BLaER1 treated with 17β-estradiol and CSF1 and Interleukin-3, amounts not matched to agents 10 nM and 100 nM (cell line): ENCODE results near the gene FAAP20.

ENCODE experiments used
- H3K27ac ChIP-seq, 11 experiments: shearing (Covaris generic); formaldehyde crosslinking; 2 replicates each; pipeline ENCODE4 v1.8.1; 2022
- H3K27me3 ChIP-seq, 11 experiments: shearing (Covaris generic); formaldehyde crosslinking; 2 replicates each; pipeline ENCODE4 v1.8.1; 2022
- H3K36me3 ChIP-seq, 11 experiments: shearing (Covaris generic); formaldehyde crosslinking; 2 replicates each; pipeline ENCODE4 v1.8.1; 2022
- H3K4me1 ChIP-seq, 10 experiments: shearing (Covaris generic); formaldehyde crosslinking; 2 replicates each; pipeline ENCODE4 v1.8.1; 2022
- H3K4me2 ChIP-seq, 11 experiments: shearing (Covaris generic); formaldehyde crosslinking; 2 replicates each; pipeline ENCODE4 v1.8.1; 2022
- H3K4me3 ChIP-seq, 10 experiments: shearing (Covaris generic); formaldehyde crosslinking; 2 replicates each; pipeline ENCODE4 v1.8.1; 2022
- H3K9ac ChIP-seq, 11 experiments: shearing (Covaris generic); formaldehyde crosslinking; 2 replicates each; pipeline ENCODE4 v1.8.1; 2022
- H3K9me3 ChIP-seq, 11 experiments: shearing (Covaris generic); formaldehyde crosslinking; replicated peaks in 1 of 11; 2 replicates each; pipeline ENCODE4 v1.8.1; 2022
- H4K20me1 ChIP-seq, 11 experiments: shearing (Covaris generic); formaldehyde crosslinking; 2 replicates each; pipeline ENCODE4 v1.8.1; 2022
- Cebpa-rat ChIP-seq, 11 experiments: shearing (Covaris generic); IDR thresholded peaks; 2 replicates each; pipeline ENCODE4 v1.8.1; 2022

Gene FAAP20

DNA sequence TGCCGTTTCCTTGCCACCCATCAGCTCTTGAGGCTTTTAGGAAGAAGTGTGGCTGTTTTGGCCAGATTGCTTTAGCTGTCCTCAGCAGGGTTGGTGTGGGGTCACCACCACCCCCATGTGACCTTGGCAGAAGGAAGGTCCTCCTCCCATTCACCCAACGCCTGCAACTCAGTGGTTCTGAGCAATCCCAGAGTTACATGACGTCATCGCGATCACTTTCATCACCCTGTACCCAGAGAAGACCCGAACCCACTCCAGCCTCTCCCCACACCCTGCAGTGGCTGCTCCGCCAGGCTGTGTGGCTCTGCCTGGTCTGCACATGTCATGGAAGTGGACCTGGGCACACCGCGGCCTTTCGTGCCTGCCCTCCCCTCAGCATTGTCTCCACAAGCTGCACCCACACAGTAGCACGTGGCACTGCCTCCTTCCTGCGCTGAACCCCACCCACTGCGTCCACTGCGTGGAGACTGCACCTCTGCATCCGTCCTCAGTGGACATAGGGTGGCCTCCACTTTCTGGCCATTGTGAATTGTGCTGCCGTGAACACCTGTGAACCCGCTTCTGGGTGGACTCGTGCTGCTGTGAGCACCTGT is 16.5 kb downstream of the FAAP20 start:
- peaks cover 0 to 76% (median 0%) of the 10 kb centered on the region in 11 experiments; a peak in 9 of 22 replicates for H4K20me1 ChIP-seq
- H3K27me3 ChIP-seq, result no peaks in the 10 kb centered on the region
- TF ChIP-seq Cebpa-rat (IDR thresholded peaks at IDR 0.05), result no peak
- H3K27ac ChIP-seq, result no peak overlapping the region
- H3K4me1 ChIP-seq, result peaks cover 6 to 20% (median 13%) of the 10 kb centered on the region in 10 experiments; a peak in 17 of 20 replicates
- H3K4me2 ChIP-seq, result no peak overlapping the region
- H3K9me3 ChIP-seq, result no peaks in the 10 kb centered on the region
- peaks cover 0 to 81% (median 40%) of the 10 kb centered on the region in 11 experiments; a peak in 12 of 22 replicates for H3K36me3 ChIP-seq
- H3K9ac ChIP-seq, result peak overlapping the region in 2 of 11 experiments; percentile 3 to 5; a peak in 1 of 22 replicates
- no peak overlapping the region for H3K4me3 ChIP-seq

DNA sequence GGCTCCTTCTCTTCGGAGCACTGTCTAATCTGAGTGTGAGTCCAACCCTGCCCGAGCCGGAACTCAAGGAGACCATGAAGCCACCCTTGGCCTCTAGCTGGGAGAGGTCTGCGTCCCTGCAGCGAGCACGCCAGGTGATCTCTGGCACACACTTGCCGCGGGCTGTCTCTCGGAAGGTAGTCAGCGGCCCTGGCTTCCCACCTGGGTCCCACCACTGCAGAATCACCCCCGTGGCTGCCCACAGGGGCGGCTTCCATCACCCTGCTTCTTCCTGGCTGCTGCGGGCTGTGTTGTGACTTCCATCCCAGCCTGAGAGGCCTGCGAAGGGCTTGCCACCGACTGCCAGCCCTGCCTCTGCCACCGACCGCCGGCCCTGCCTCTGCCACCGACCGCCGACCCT is 17.0 kb downstream of the FAAP20 start:
- H3K36me3 ChIP-seq, result peaks cover 0 to 84% (median 44%) of the 10 kb centered on the region in 11 experiments; a peak in 12 of 22 replicates
- H3K27ac ChIP-seq, result no peak overlapping the region
- H3K4me2 ChIP-seq, result no peak overlapping the region
- no peaks in the 10 kb centered on the region for H3K27me3 ChIP-seq
- H4K20me1 ChIP-seq, result peaks cover 0 to 76% (median 0%) of the 10 kb centered on the region in 11 experiments; a peak in 9 of 22 replicates
- H3K9me3 ChIP-seq, result no peaks in the 10 kb centered on the region
- H3K9ac ChIP-seq, result peak overlapping the region in 2 of 11 experiments; percentile 3 to 5; a peak in 1 of 22 replicates
- no peak overlapping the region for H3K4me3 ChIP-seq
- H3K4me1 ChIP-seq, result peaks cover 6 to 20% (median 13%) of the 10 kb centered on the region in 10 experiments; a peak in 17 of 20 replicates
- no peak for TF ChIP-seq Cebpa-rat (IDR thresholded peaks at IDR 0.05)

GRCh38 chr1:2176615-2177014 is 18.0 kb downstream of the FAAP20 start:
- Histone ChIP-seq H3K9ac (no peak overlapping the region), H4K20me1 (peaks cover 0 to 78% (median 0%) of the 10 kb centered on the region in 11 experiments; a peak in 8 of 22 replicates), H3K27me3 (no peaks in the 10 kb centered on the region), H3K4me3 (no peak overlapping the region), H3K36me3 (peaks cover 0 to 84% (median 44%) of the 10 kb centered on the region in 11 experiments; a peak in 13 of 22 replicates), H3K4me1 (peaks cover 6 to 17% (median 13%) of the 10 kb centered on the region in 10 experiments; a peak in 17 of 20 replicates), H3K9me3 (no peaks in the 10 kb centered on the region), H3K4me2 (no peak overlapping the region), H3K27ac (no peak overlapping the region)
- no peak for TF ChIP-seq Cebpa-rat (IDR thresholded peaks at IDR 0.05)

DNA sequence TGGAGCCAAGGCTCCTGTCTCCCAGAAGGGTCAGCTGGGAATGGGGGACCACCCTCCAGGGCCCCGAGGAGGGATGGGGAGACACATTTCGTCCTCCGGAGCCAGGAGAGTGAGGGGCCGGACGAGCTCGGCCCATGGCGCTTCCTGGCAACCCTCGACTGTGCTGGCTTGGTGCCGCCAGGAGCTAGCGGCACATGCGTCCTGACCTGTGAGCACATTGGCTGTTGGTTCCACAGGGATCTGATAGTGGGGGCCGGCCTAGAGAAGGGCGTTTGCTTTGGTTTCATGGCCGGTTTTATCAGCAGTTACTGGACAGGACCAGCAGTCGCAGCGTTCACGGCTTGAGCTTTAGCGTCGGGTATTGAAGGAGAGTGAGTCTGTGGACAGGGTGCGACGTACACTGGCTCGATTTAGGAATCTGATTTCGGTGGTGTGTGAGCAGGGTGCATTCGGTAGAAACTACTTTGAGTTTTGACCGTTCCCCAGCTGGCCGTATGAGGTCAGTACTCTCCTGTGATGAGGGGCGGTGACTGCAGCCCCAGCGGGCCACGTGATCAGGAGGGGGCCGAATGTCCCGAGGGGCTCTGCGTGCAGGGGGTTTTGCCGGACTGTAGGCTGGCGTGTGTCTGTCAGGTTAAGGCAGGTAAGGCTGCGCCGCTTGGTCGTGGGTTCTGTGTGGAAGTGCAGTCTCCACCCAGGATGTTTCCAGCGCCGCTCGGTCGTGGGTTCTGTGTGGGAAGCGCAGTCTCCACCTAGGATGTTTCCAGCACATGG is 18.7 kb downstream of the FAAP20 start:
- no peaks in the 10 kb centered on the region for H3K9me3 ChIP-seq
- H3K4me2 ChIP-seq, result no peak overlapping the region
- H3K27me3 ChIP-seq, result no peaks in the 10 kb centered on the region
- peaks cover 6 to 17% (median 13%) of the 10 kb centered on the region in 10 experiments; a peak in 17 of 20 replicates for H3K4me1 ChIP-seq
- H3K36me3 ChIP-seq, result peaks cover 0 to 89% (median 47%) of the 10 kb centered on the region in 11 experiments; a peak in 13 of 22 replicates
- H3K9ac ChIP-seq, result no peak overlapping the region
- peaks cover 0 to 72% (median 0%) of the 10 kb centered on the region in 11 experiments; a peak in 8 of 22 replicates for H4K20me1 ChIP-seq
- no peak overlapping the region for H3K27ac ChIP-seq
- no peak overlapping the region for H3K4me3 ChIP-seq
- TF ChIP-seq Cebpa-rat (IDR thresholded peaks at IDR 0.05), result no peak

DNA sequence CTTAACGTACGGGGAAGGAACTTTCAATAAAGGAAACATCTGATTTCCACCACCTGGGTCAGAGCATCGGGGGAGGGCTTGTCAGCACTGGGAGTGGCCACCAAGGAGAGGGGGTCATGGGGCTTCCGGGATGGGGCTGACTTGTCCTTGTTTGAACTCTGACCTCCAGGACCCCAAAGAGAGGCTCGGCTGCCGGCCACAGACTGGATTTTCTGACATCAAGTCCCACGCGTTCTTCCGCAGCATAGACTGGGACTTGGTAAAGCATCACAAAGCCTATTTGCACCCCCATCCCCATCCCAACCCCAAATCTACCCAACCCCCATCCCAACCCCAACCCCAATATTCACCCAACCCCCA is 19.5 kb downstream of the FAAP20 start:
- H3K27ac ChIP-seq, result peak overlapping the region in 2 of 11 experiments; percentile 4 to 40; a peak in 2 of 22 replicates
- H3K4me1 ChIP-seq, result peaks cover 6 to 17% (median 13%) of the 10 kb centered on the region in 10 experiments; a peak in 16 of 20 replicates
- H4K20me1 ChIP-seq, result peaks cover 0 to 65% (median 0%) of the 10 kb centered on the region in 11 experiments; a peak in 8 of 22 replicates
- peaks cover 0 to 86% (median 46%) of the 10 kb centered on the region in 11 experiments; a peak in 13 of 22 replicates for H3K36me3 ChIP-seq
- peak overlapping the region in 10 of 11 experiments; percentile 35 to 64 (median 52); a peak in 15 of 22 replicates for H3K4me2 ChIP-seq
- no peak overlapping the region for H3K4me3 ChIP-seq
- no peaks in the 10 kb centered on the region for H3K9me3 ChIP-seq
- peak overlapping the region in 3 of 11 experiments; percentile 6 to 37 (median 13); a peak in 2 of 22 replicates for H3K9ac ChIP-seq
- TF ChIP-seq Cebpa-rat (IDR thresholded peaks at IDR 0.05), result no peak
- no peaks in the 10 kb centered on the region for H3K27me3 ChIP-seq

DNA sequence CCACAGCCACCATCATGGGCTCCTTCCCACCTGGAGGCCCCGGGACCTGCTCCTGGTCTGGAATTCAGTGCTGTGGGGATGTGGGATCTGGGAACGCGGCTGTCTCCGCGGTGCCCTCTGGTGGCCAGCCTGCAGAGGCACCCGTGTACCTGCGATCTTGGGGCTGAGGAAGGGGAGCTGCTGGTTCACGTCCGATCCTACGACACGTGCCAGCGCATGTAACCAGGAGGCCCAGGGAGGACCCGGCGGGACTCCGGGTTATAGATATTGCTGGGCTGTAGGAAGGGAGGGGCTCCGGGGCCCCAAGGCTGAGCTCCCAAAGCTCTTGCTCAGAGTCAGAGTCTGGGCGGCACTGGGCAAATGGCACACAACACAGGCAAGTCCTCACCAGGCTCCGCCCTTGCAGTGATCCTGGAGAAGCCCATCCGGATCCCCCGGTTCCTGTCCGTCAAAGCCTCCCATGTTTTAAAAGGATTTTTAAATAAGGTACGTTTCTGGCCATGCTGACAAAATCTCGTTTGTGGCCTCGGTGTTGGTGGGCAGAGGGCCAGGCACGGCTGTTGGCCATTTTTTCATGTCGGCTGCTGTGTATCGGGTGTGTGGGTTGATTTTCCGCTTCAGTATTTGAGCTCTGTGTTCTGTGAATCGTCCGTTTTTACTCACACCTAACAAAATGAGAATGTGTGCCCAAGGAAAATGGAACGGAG is 20.1 kb downstream of the FAAP20 start:
- peaks cover 0 to 59% (median 0%) of the 10 kb centered on the region in 11 experiments; a peak in 8 of 22 replicates for H4K20me1 ChIP-seq
- no peaks in the 10 kb centered on the region for H3K27me3 ChIP-seq
- H3K4me3 ChIP-seq, result no peak overlapping the region
- peak overlapping the region in 6 of 11 experiments; percentile 6 to 37 (median 22); a peak in 4 of 22 replicates for H3K9ac ChIP-seq
- H3K27ac ChIP-seq, result peak overlapping the region in 2 of 11 experiments; percentile 4 to 40; a peak in 2 of 22 replicates
- peak overlapping the region; percentile 35 to 75 (median 55) for H3K4me2 ChIP-seq
- TF ChIP-seq Cebpa-rat (IDR thresholded peaks at IDR 0.05), result no peak
- H3K4me1 ChIP-seq, result peaks cover 6 to 17% (median 13%) of the 10 kb centered on the region in 10 experiments; a peak in 16 of 20 replicates
- H3K9me3 ChIP-seq, result no peaks in the 10 kb centered on the region
- peaks cover 0 to 80% (median 44%) of the 10 kb centered on the region in 11 experiments; a peak in 13 of 22 replicates for H3K36me3 ChIP-seq

DNA sequence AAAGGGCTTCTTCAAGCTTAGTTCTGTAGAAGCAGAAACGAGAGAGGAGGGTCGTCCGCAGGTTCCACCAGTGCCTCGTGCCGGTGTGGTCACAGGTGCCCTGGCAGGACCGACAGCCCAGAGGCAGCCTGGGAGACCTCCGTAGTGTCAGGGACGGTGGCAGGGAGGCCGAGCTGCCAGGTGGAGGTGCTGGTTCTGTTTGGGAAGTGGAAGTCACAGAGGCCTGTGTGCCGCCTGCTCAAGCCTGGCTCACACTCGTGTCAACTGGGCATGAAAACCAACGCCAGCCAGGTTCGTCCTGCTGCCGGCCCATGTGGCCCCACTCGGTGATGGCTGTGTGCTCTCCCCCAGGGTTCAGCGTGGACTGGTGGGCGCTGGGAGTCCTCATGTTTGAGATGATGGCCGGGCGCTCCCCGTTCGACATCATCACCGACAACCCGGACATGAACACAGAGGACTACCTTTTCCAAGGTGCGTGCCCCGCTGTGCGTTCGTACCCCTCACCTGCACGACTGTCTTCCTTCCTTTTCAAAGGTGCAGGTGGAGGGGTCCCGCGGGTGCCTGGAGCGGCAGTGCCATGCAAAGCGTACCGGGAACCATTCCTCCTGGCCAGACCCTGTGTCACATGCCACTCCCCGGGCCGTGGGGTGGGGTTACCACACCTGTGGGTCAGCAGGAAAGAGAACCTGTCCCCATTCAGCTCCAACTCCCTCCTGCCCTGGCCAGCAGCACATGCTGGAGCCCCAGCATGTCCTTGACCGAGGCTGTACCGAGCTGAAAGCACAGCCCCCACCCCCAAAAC is 20.8 kb downstream of the FAAP20 start:
- Histone ChIP-seq H3K4me1 (peaks cover 6 to 17% (median 13%) of the 10 kb centered on the region in 10 experiments; a peak in 16 of 20 replicates), H3K36me3 (peaks cover 0 to 79% (median 48%) of the 10 kb centered on the region in 11 experiments; a peak in 13 of 22 replicates), H3K9me3 (no peaks in the 10 kb centered on the region), H3K27ac (no peak overlapping the region), H3K27me3 (no peaks in the 10 kb centered on the region), H3K9ac (0 out of 22 replicates have a peak overlapping the region, but pooled peaks of 1 of the 11 experiments have one; percentile 13), H3K4me2 (peak overlapping the region in 9 of 11 experiments; percentile 35 to 75 (median 50); a peak in 11 of 22 replicates), H3K4me3 (no peak overlapping the region), H4K20me1 (peaks cover 0 to 52% (median 0%) of the 10 kb centered on the region in 11 experiments; a peak in 8 of 22 replicates)
- TF ChIP-seq Cebpa-rat (IDR thresholded peaks at IDR 0.05), result no peak
